Heart right ventricle (tissue), 16 donors: ENCODE data around the gene PTK7. TPM values are rescaled to one million over a fixed set of nuclear protein-coding genes. Genes with fewer than 3 reads are reported as not detected.
A peak's percentile ranks its signal among the peaks of the same experiment; 100 is the strongest.

Experiments used
- ATAC-seq, 8 donors: fragments of 200-7000 bp; cut with Tn5 transposase; one replicate each; pipeline ENCODE4 v1.9.1; 2020; ENCODE audit warnings: mild to moderate bottlenecking in 8 of 8, moderate library complexity in 8 of 8, moderate number of reproducible peaks in 1 of 8
- DNase-seq, 2 donors: peaks; one replicate each; pipeline ENCODE4 v3.0.0-alpha.2; 2020
- H3K27ac ChIP-seq, 10 donors: fragments of 200-600 bp; sonication (generic) in 2 of 10; one replicate each; pipeline versions ENCODE4 v1.5.0 to v1.8.0; 2020 to 2022; ENCODE audit warnings: mild to moderate bottlenecking in 3 of 10
- H3K27me3 ChIP-seq, 7 donors: fragments of 200-600 bp; one replicate each; pipeline ENCODE4 v1.8.0; 2021 to 2022; ENCODE audit warnings: mild to moderate bottlenecking in 2 of 7
- H3K36me3 ChIP-seq, 9 donors: fragments of 200-600 bp; sonication (generic) in 1 of 9; one replicate each; pipeline versions ENCODE4 v1.5.0 to v1.8.0; 2020 to 2022; ENCODE audit warnings: mild to moderate bottlenecking in 2 of 9
- H3K4me1 ChIP-seq, 9 donors: fragments of 200-600 bp; sonication (generic) in 1 of 9; one replicate each; pipeline versions ENCODE4 v1.5.0 to v1.8.0; 2020 to 2022; ENCODE audit warnings: mild to moderate bottlenecking in 4 of 9
- H3K4me3 ChIP-seq, 10 donors: fragments of 200-600 bp; sonication (generic) in 2 of 10; one replicate each; pipeline versions ENCODE4 v1.5.0 to v1.8.0; 2020 to 2022; ENCODE audit warnings: mild to moderate bottlenecking in 7 of 10, moderate library complexity in 2 of 10
- H3K9me3 ChIP-seq, 11 donors: fragments of 200-600 bp in 10 of 11; sonication (generic) in 2 of 11; one replicate each; pipeline versions ENCODE4 v1.5.0 to v1.8.0; 2013 to 2022; ENCODE audit warnings: mild to moderate bottlenecking in 2 of 11, control low read depth in 1 of 11, moderate library complexity in 1 of 11
- CTCF ChIP-seq, 9 donors: fragments of 200-600 bp; sonication (generic) in 2 of 9; IDR thresholded peaks; one replicate each; pipeline versions ENCODE4 v1.5.0 to v1.8.0; 2021 to 2022; ENCODE audit warnings: antibody characterized with exemption in 9 of 9, mild to moderate bottlenecking in 5 of 9, moderate library complexity in 1 of 9
- WGBS, 2 donors: extraction: QIAGEN DNeasy Blood & Tissue Kit; methylation state at CpG; one replicate each; pipeline ENCODE4 v1.1.7; 2013; ENCODE audit warnings: inconsistent platforms in 1 of 2; 5-methylcytosine and 5-hydroxymethylcytosine counted together
- intact Hi-C, 10 donors: fragments of 100-400 bp; cut with DNase I; formaldehyde crosslinking; loops; one replicate each; pipeline versions ENCODE4 v1.11.1 to v1.14.2; 2022
- polyA plus RNA-seq, 2 donors: library from polyadenylated mRNA; stranded (reverse); fragments of 200-250 nt; gene quantifications; one replicate each; pipeline ENCODE4 v1.2.3, GENCODE V29; 2013
- total RNA-seq, 10 donors: library from RNA; stranded (reverse); fragmentation: NEBNext Ultra II Directional in 3 of 10; extraction: Animal tissue kit (Norgen Biotek cat#: 25700) in 3 of 10; gene quantifications; one replicate each; pipeline versions ENCODE4 v1.2.1 to v1.2.4, GENCODE V29; 2021 to 2023
- donor health status: Arrhythmogenic right ventricular cardiomyopathy.
- donor health status: ischemic (EF 13 %, LVEDD 7.1; RV severe dilation, severe dysfunction).
- donor health status: healthy with polysubstance abuse.
- donor health status: DM: no; HTN: yes; CAD: no.
- donor health status: DM: no; HTN: no; CAD: no.
- donor health status: ischemic (EF 25% LVEDD 6.9; RV normal size, moderate dysfunction).
- donor health status: ischemic (EF 25% LVEDD 5.7; RV mildly dilated, moderate dysfunction).
- donor health status: healthy.
- donor health status: DM: yes; HTN: yes; CAD: no.
- donor health status: Ischemic cardiomyopathy.
- donor health status: ischemic (EF 35%, LVEDD 5.7; RV mildly dilated, moderate dysfunction).
- donor health status: nonischemic (EF 11% LVEDD 7.7; RV severe dilation, severe dysfunction).
- donor health status: DM: yes; HTN: yes; CAD: no.
- donor health status: PGD.
- donor health status: ischemic (EF 29% LVEDD 5.4; RV normal size, mild dysfunction).
- donor health status: nonischemic (EF 23%, LVEDD 6.1; RV moderate dilation, normal function).

Gene PTK7
- total and polyA plus RNA-seq, 12 donors, result 0.80 to 6.3 (median 2.2) TPM

GRCh38 chr6:43052225-43052841 lies 23.8 kb upstream of the PTK7 start:
- Histone ChIP-seq H3K27ac (peak overlapping the region in 8 of 10 donors; percentile 90 to 98 (median 96)), H3K9me3 (no peaks in the 10 kb centered on the region), H3K27me3 (no peaks in the 10 kb centered on the region), H3K4me3 (peak overlapping the region in 2 of 10 donors; percentile 61 to 66), H3K36me3 (peaks cover 0 to 63% (median 19%) of the 10 kb centered on the region in 9 donors), H3K4me1 (peaks cover 0 to 27% (median 17%) of the 10 kb centered on the region in 9 donors)
- intact Hi-C loops, result loop anchor here in 6 of 10 donors (2.0 to 10.0 kb wide), 6 partner anchors 35 to 148 kb away; partner anchors contain the start of genes KLHDC3 (in 2 of the 6), CNPY3 (in 1 of the 6) and MEA1 (in 1 of the 6)
- TF ChIP-seq CTCF (IDR thresholded peaks at IDR 0.05), result no peak
- 78 to 80% methylated on average over 19 of the region's 19 CpGs for WGBS, 2 donors
- DNase-seq (no peak), ATAC-seq (no peak)

GRCh38 chr6:43052842-43053544 lies 23.1 kb upstream of the PTK7 start:
- intact Hi-C loops, result loop anchor here in 6 of 10 donors (2.0 to 10.0 kb wide), 6 partner anchors 36 to 148 kb away; partner anchors contain the start of genes KLHDC3 (in 2 of the 6), CNPY3 (in 1 of the 6) and MEA1 (in 1 of the 6)
- Histone ChIP-seq H3K4me1 (peaks cover 0 to 29% (median 19%) of the 10 kb centered on the region in 9 donors), H3K27ac (peak overlapping the region; percentile 63 to 98 (median 96)), H3K27me3 (no peaks in the 10 kb centered on the region), H3K9me3 (no peaks in the 10 kb centered on the region), H3K36me3 (peaks cover 0 to 63% (median 18%) of the 10 kb centered on the region in 9 donors), H3K4me3 (peak overlapping the region; percentile 40 to 78 (median 64))
- ATAC-seq (peak; percentile 17 to 49 (median 34)), DNase-seq (peak; percentile 19 to 31)
- no peak for TF ChIP-seq CTCF (IDR thresholded peaks at IDR 0.05)
- WGBS, 2 donors, result 22 to 28% methylated on average over 22 of the region's 22 CpGs

GRCh38 chr6:43053545-43054205 lies 22.4 kb upstream of the PTK7 start, which contains the start of gene CUL7:
Gene CUL7, minus strand, starts transcription at chr6:43053851. Its CDS starts 1,063 bp downstream, at chr6:43052788.
- H3K36me3 ChIP-seq, result peaks cover 0 to 58% (median 14%) of the 10 kb centered on the region in 9 donors
- intact Hi-C loops, result loop anchor here in 6 of 10 donors (2.0 to 10.0 kb wide), 6 partner anchors 36 to 149 kb away; partner anchors contain the start of genes KLHDC3 (in 2 of the 6), CNPY3 (in 1 of the 6) and MEA1 (in 1 of the 6)

More at GRCh38 chr6:43053545-43054205, 22.4 kb upstream of the PTK7 start, which contains the start of gene CUL7:
- Histone ChIP-seq H3K4me3 (peak within 1 kb of the TSS; percentile 40 to 78 (median 64)), H3K9me3 (no peaks in the 10 kb centered on the region), H3K27ac (peak within 1 kb of the TSS; percentile 63 to 98 (median 96)), H3K4me1 (peaks cover 4 to 36% (median 26%) of the 10 kb centered on the region in 9 donors), H3K27me3 (no peaks in the 10 kb centered on the region)
- ATAC-seq (peak; percentile 94 to 97 (median 96)), DNase-seq (peak; percentile 93 to 94)
- TF ChIP-seq CTCF (IDR thresholded peaks at IDR 0.05), result peak in 2 of 9 donors; percentile 3 to 20
- 1 to 2% methylated on average over 44 to 45 of the region's 45 CpGs for WGBS, 2 donors
